ENCODE data around the gene MRI1. TPM values are rescaled to one million over a fixed set of nuclear protein-coding genes. Genes with fewer than 3 reads are reported as not detected.
A peak's percentile ranks its signal among the peaks of the same experiment; 100 is the strongest.

The MRI1 gene
- polyA plus RNA-seq, 1 donor (not counting 4 experiments of a cell fraction or from before 2014, with no cell fraction given): 22.8 TPM

- Histone ChIP-seq H3K79me2 (ENCODE audit: control insufficient read depth, insufficient read depth, low read length) (no peaks in the 10 kb centered on the region), H3K36me3 (ENCODE audit: control insufficient read depth in 2 of 2, extremely low read depth in 1 of 2, insufficient read depth in 2 of 2, low read length in 2 of 2) (peaks cover 8 to 14% of the 10 kb centered on the region in 2 experiments), H3K9me3 (ENCODE audit: control insufficient read depth, low read depth, low read length) (no peaks in the 10 kb centered on the region), H3K4me3 (ENCODE audit: control insufficient read depth in 2 of 3, extremely low read depth in 1 of 3, insufficient read depth in 2 of 3, low read depth in 1 of 3, low read length in 3 of 3) (no peak overlapping the region), H3K4me1 (ENCODE audit: control insufficient read depth, extremely low read depth, insufficient read depth, low read length) (peaks cover 3% of the 10 kb centered on the region), H3K27ac (ENCODE audit: control insufficient read depth, insufficient read depth, low read length) (no peak overlapping the region), H3K9ac (ENCODE audit: control insufficient read depth, extremely low read depth, insufficient read depth, low read length) (no peak overlapping the region), H3K4me2 (ENCODE audit: control insufficient read depth, extremely low read depth, insufficient read depth, low read depth, low read length) (no peak overlapping the region), H3K9me1 (ENCODE audit: control insufficient read depth, extremely low read depth, insufficient read depth, low read length) (no peaks in the 10 kb centered on the region), H3K27me3 (ENCODE audit: control insufficient read depth, extremely low read depth, insufficient read depth, low read length) (no peaks in the 10 kb centered on the region), H2AFZ (ENCODE audit: control insufficient read depth, low read length) (no peak overlapping the region), H4K20me1 (ENCODE audit: control insufficient read depth, extremely low read depth, insufficient read depth, low read length) (no peaks in the 10 kb centered on the region)
- no peak for TF ChIP-seq EZH2 (IDR thresholded peaks at IDR 0.05; ENCODE audit: low read length)
- TF ChIP-seq, protein P1, sequence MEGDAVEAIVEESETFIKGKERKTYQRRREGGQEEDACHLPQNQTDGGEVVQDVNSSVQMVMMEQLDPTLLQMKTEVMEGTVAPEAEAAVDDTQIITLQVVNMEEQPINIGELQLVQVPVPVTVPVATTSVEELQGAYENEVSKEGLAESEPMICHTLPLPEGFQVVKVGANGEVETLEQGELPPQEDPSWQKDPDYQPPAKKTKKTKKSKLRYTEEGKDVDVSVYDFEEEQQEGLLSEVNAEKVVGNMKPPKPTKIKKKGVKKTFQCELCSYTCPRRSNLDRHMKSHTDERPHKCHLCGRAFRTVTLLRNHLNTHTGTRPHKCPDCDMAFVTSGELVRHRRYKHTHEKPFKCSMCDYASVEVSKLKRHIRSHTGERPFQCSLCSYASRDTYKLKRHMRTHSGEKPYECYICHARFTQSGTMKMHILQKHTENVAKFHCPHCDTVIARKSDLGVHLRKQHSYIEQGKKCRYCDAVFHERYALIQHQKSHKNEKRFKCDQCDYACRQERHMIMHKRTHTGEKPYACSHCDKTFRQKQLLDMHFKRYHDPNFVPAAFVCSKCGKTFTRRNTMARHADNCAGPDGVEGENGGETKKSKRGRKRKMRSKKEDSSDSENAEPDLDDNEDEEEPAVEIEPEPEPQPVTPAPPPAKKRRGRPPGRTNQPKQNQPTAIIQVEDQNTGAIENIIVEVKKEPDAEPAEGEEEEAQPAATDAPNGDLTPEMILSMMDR (optimal IDR thresholded peaks at IDR 0.05 in 1 of 3, IDR thresholded peaks at IDR 0.05 in 1 of 3, conservative IDR thresholded peaks at IDR 0.05 in 1 of 3; ENCODE audit: extremely low read depth in 1 of 3, insufficient read depth in 2 of 3, low read length in 3 of 3): peak in 1 of 3 experiments; percentile 33
- dilution Hi-C loops (cut with MboI; ENCODE audit: extremely low pct_ligation_motif_present, low sequenced_read_pairs): no loop called here
- FAIRE-seq (no peak), DNase-seq (ENCODE audit: low read depth, low spot score) (no peak)
These were observed 40.7 kb downstream of the MRI1 start for GRCh38 chr19:13804830-13805683.

GRCh38 chr19:13806728-13807127 is 42.4 kb downstream of the MRI1 start:
- DNase-seq (ENCODE audit: low read depth, low spot score): no peak
- Histone ChIP-seq H4K20me1 (ENCODE audit: control insufficient read depth, extremely low read depth, insufficient read depth, low read length) (no peaks in the 10 kb centered on the region), H3K4me2 (ENCODE audit: control insufficient read depth, extremely low read depth, insufficient read depth, low read depth, low read length) (no peak overlapping the region), H3K27me3 (ENCODE audit: control insufficient read depth, extremely low read depth, insufficient read depth, low read length) (no peaks in the 10 kb centered on the region), H3K9me3 (ENCODE audit: control insufficient read depth, low read depth, low read length) (no peaks in the 10 kb centered on the region), H3K4me3 (ENCODE audit: control insufficient read depth in 2 of 3, extremely low read depth in 1 of 3, insufficient read depth in 2 of 3, low read depth in 1 of 3, low read length in 3 of 3) (no peak overlapping the region), H3K9ac (ENCODE audit: control insufficient read depth, extremely low read depth, insufficient read depth, low read length) (no peak overlapping the region), H3K36me3 (ENCODE audit: control insufficient read depth in 2 of 2, extremely low read depth in 1 of 2, insufficient read depth in 2 of 2, low read length in 2 of 2) (peaks cover 8 to 14% of the 10 kb centered on the region in 2 experiments), H3K27ac (ENCODE audit: control insufficient read depth, insufficient read depth, low read length) (no peak overlapping the region), H3K79me2 (ENCODE audit: control insufficient read depth, insufficient read depth, low read length) (no peaks in the 10 kb centered on the region), H3K9me1 (ENCODE audit: control insufficient read depth, extremely low read depth, insufficient read depth, low read length) (no peaks in the 10 kb centered on the region), H2AFZ (ENCODE audit: control insufficient read depth, low read length) (no peak overlapping the region), H3K4me1 (ENCODE audit: control insufficient read depth, extremely low read depth, insufficient read depth, low read length) (peaks cover 3% of the 10 kb centered on the region)
- no peak for FAIRE-seq
- TF ChIP-seq, protein P1 (optimal IDR thresholded peaks at IDR 0.05 in 1 of 3, IDR thresholded peaks at IDR 0.05 in 1 of 3, conservative IDR thresholded peaks at IDR 0.05 in 1 of 3; ENCODE audit: extremely low read depth in 1 of 3, insufficient read depth in 2 of 3, low read length in 3 of 3): no peak
- TF ChIP-seq EZH2 (IDR thresholded peaks at IDR 0.05; ENCODE audit: low read length): no peak
- dilution Hi-C loops (cut with MboI; ENCODE audit: extremely low pct_ligation_motif_present, low sequenced_read_pairs): no loop called here

All from keratinocyte (primary cell).